Measurements from ENCODE around the gene GAB3.

The GAB3 gene

DNA sequence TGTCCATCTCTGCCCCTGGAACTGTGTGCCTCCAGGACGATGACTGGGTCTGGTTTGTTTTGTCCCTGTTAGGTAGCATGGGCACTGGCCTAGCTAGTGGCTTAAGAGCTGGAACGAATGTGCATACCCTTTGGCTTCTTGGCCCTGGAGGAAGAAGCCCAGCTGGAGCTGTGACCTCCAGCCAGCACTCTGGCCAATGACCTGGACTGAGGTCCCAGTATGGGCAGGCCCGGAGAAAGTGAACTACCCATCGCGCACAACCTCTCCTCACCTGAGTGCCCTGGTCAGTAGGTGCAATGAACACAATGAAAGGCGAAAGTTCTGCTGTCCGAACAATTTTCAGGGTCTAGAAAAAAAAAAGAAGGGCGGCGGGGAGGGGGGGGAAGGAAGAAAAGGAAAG lies 30.1 kb upstream of the GAB3 start:
- H3K36me3 ChIP-seq (ENCODE audit: control insufficient read depth, insufficient read depth, low read length): peaks cover 18% of the 10 kb centered on the region
- no peak overlapping the region for H3K4me3 ChIP-seq (ENCODE audit: low read depth, low read length)
- no peaks in the 10 kb centered on the region for H3K27me3 ChIP-seq (ENCODE audit: control insufficient read depth, insufficient read depth, low read length)
- H3K9ac ChIP-seq (ENCODE audit: low read depth, low read length): no peak overlapping the region
- peaks cover 50% of the 10 kb centered on the region for H3K9me3 ChIP-seq (ENCODE audit: control insufficient read depth, insufficient read depth, low read length)
- H3K4me1 ChIP-seq (ENCODE audit: control insufficient read depth, insufficient read depth, low read length): no peaks in the 10 kb centered on the region
- no peak overlapping the region for H3K27ac ChIP-seq (ENCODE audit: low read depth, low read length)

DNA sequence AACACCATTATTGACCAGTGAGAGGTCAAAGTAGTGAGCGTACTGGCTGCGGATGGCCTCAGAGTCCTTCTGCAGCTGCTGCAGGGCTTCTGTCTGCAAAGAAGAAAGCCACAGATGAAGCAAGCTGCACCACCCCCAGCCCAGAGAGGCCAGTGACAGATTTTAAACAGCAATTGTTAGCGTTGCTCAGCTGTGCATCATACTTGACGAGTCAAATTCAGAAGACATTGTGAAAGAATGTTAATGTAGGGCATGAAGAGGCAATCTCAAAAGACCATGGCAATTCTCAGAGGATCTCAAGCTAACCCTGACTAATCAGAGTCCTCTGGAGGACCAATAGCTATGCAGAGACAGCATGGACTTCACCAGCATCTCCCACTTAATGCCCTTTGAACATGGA lies 28.4 kb upstream of the GAB3 start:
- Histone ChIP-seq H3K27ac (ENCODE audit: low read depth, low read length) (no peak overlapping the region), H3K27me3 (ENCODE audit: control insufficient read depth, insufficient read depth, low read length) (no peaks in the 10 kb centered on the region), H3K36me3 (ENCODE audit: control insufficient read depth, insufficient read depth, low read length) (peaks cover 35% of the 10 kb centered on the region), H3K9me3 (ENCODE audit: control insufficient read depth, insufficient read depth, low read length) (peaks cover 54% of the 10 kb centered on the region), H3K9ac (ENCODE audit: low read depth, low read length) (no peak overlapping the region), H3K4me1 (ENCODE audit: control insufficient read depth, insufficient read depth, low read length) (no peaks in the 10 kb centered on the region), H3K4me3 (ENCODE audit: low read depth, low read length) (no peak overlapping the region)

DNA sequence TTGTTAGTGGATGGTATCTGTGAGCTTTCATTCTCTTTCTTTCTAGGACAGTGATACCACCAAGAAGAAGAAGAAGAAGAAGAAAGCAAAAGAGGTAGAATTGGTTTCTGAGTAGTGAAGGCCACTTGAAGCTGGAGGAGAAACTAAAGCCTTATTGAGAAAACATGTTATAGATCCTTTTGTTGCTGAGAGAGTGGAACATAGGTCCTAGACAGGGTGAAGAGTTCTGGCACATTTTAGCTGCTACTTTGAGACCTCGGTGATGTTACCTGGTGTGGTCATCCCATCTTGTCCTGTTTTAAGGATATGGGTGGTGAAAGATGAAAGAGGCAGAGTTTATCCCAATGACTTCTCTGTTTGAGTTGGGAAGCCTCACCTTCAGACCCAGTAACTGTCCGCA lies 25.9 kb upstream of the GAB3 start:
- no peak overlapping the region for H3K9ac ChIP-seq (ENCODE audit: low read depth, low read length)
- H3K36me3 ChIP-seq (ENCODE audit: control insufficient read depth, insufficient read depth, low read length): peaks cover 53% of the 10 kb centered on the region
- no peaks in the 10 kb centered on the region for H3K27me3 ChIP-seq (ENCODE audit: control insufficient read depth, insufficient read depth, low read length)
- H3K4me3 ChIP-seq (ENCODE audit: low read depth, low read length): no peak overlapping the region
- H3K9me3 ChIP-seq (ENCODE audit: control insufficient read depth, insufficient read depth, low read length): peaks cover 36% of the 10 kb centered on the region
- H3K27ac ChIP-seq (ENCODE audit: low read depth, low read length): no peak overlapping the region
- H3K4me1 ChIP-seq (ENCODE audit: control insufficient read depth, insufficient read depth, low read length): no peaks in the 10 kb centered on the region

DNA sequence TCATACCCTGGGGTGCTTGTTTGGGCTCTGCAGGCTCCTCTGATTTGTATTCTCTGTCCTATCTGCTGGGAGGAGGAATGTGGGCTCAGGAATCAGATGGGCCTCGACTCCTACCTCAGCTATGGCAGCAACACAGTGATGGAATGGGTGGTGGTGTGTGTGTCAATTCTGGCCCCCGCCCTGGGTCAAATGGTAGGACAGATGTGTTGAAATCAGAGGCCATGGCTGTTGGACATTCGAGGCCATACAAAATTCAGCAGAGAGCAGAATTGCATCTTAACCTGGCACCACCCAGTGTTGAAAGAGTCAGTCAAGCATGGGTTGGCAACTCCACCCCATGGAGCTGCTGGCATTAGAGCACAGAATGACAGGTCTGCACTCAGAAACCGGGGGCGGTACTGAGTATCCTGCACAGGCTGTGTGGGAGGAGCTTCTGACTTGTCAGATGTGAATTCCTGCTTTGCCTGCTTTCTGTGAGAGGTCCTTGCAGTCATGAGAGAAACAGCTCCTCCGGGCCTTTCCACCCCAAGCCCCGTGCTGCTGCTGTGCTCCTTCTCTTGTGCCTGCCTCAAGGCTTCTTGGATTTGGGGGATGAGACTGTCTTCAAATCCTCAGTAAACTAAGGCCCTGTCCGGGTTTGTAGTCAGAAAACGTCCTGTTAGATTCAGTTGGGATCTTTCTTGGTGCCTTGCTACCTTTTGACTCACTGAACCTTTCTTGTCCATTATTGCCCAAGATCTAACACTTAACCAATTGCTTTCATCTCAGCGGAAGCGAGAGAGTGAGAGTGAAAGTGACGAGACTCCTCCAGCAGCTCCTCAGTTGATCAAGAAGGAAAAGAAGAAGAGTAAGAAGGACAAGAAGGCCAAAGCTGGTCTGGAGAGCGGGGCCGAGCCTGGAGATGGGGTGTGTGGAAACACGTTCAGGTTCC lies 24.8 kb upstream of the GAB3 start:
- Histone ChIP-seq H3K27ac (ENCODE audit: low read depth, low read length) (no peak overlapping the region), H3K9ac (ENCODE audit: low read depth, low read length) (no peak overlapping the region), H3K4me3 (ENCODE audit: low read depth, low read length) (no peak overlapping the region), H3K27me3 (ENCODE audit: control insufficient read depth, insufficient read depth, low read length) (no peaks in the 10 kb centered on the region), H3K4me1 (ENCODE audit: control insufficient read depth, insufficient read depth, low read length) (no peaks in the 10 kb centered on the region), H3K36me3 (ENCODE audit: control insufficient read depth, insufficient read depth, low read length) (peaks cover 64% of the 10 kb centered on the region), H3K9me3 (ENCODE audit: control insufficient read depth, insufficient read depth, low read length) (peaks cover 32% of the 10 kb centered on the region)

DNA sequence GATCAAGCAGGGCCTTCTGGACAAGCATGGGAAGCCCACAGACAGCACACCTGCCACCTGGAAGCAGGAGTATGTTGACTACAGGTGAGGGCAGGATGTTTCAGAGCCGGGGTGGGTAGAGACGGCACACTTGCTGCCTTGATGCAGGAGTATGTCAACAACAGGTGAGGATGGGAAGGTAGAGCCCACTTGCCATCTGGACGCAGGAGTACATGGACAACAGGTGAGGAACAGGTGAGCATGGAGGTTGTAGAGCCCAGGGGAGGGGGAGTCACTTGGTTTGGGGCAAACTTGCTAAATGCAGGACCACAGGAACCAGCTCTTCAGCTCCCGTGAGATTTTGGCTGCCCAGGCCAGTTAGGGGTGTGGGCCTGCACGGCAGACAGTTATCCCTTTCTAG lies 23.7 kb upstream of the GAB3 start:
- Histone ChIP-seq H3K4me3 (ENCODE audit: low read depth, low read length) (no peak overlapping the region), H3K9ac (ENCODE audit: low read depth, low read length) (no peak overlapping the region), H3K4me1 (ENCODE audit: control insufficient read depth, insufficient read depth, low read length) (no peaks in the 10 kb centered on the region), H3K27ac (ENCODE audit: low read depth, low read length) (no peak overlapping the region), H3K9me3 (ENCODE audit: control insufficient read depth, insufficient read depth, low read length) (peaks cover 39% of the 10 kb centered on the region), H3K27me3 (ENCODE audit: control insufficient read depth, insufficient read depth, low read length) (no peaks in the 10 kb centered on the region), H3K36me3 (ENCODE audit: control insufficient read depth, insufficient read depth, low read length) (peaks cover 73% of the 10 kb centered on the region)

DNA sequence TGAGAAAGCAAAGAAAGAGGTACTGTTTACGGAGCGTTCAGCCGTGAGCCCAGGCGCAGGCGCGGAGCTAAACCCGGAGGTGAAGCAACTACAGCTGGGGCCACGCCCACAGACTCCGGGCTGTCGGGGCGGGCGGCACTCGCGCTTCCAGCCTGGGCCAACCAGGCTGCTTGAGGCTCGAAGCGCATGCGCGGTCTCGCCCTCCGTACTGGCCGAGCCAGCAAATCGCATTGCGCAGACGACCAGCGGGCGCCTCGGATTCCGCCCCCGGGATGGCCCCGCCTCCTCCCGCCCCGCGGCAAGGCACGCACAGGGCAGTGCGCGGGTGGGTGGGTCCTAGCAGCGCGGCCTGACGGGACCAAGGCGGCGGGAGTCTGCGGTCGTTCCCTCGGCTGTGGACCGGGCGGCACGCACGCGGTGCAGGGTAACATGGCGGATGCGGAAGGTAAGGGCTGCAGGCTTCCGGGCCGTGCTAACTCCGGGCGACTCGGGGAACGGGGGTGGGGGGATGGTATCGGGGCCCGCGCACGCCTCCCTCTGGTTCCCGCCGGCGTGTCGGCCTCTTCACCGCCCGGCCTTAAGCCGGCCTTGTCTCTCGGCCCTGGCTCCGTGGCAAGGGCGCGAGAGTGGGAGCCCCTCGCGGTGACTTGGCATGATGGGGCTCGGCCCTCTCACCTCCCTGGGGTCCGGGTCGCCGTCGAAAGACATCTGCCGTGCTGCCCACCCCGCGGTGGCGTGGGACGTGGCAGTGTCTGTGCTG lies 11.8 kb upstream of the GAB3 start, which contains the start of gene DKC1:
TSS of gene DKC1 (plus strand) at position 328 of the 760 bp plus-strand sequence. CDS start at position 430, 102 bp downstream.
- H3K4me1 ChIP-seq (ENCODE audit: control insufficient read depth, insufficient read depth, low read length): 0 out of 2 replicates have a peak, but pooled peaks cover 3% of the 10 kb centered on the region
- peaks cover 51% of the 10 kb centered on the region for H3K9me3 ChIP-seq (ENCODE audit: control insufficient read depth, insufficient read depth, low read length)
- peak within 1 kb of the TSS; percentile 80 for H3K27ac ChIP-seq (ENCODE audit: low read depth, low read length)
- no peaks in the 10 kb centered on the region for H3K27me3 ChIP-seq (ENCODE audit: control insufficient read depth, insufficient read depth, low read length)
- H3K4me3 ChIP-seq (ENCODE audit: low read depth, low read length): peak within 1 kb of the TSS; percentile 78
- peak within 1 kb of the TSS; percentile 91 for H3K9ac ChIP-seq (ENCODE audit: low read depth, low read length)
- peaks cover 33% of the 10 kb centered on the region for H3K36me3 ChIP-seq (ENCODE audit: control insufficient read depth, insufficient read depth, low read length)

DNA sequence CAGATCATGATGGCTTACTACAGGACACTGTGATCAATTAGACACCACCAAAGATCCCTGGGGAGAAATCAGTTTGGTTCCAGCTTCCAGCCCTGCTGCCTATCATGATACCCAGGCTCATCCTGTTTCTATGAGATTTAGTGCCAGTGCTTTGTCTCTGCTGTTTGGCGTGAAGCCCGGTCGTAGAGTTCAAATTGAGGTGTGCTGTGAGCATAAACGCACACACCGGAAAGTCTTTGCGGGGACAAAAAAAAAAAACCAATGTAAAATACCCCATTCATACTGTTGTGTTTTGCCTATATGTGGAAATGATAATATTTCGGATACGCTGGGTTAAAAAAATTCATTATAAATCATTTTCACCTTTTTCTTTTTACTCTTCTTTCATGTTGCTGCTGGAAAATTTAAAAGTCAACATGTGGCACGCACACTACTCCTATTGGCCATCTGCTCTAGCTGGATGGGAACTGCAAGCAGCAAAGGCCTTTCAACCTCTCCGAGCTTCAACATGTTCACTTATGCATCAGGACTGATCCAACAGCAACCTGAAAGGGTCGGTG lies 11.2 kb upstream of the GAB3 start:
- H3K4me1 ChIP-seq (ENCODE audit: control insufficient read depth, insufficient read depth, low read length): 0 out of 2 replicates have a peak, but pooled peaks cover 3% of the 10 kb centered on the region
- peak overlapping the region; percentile 78 for H3K4me3 ChIP-seq (ENCODE audit: low read depth, low read length)

DNA sequence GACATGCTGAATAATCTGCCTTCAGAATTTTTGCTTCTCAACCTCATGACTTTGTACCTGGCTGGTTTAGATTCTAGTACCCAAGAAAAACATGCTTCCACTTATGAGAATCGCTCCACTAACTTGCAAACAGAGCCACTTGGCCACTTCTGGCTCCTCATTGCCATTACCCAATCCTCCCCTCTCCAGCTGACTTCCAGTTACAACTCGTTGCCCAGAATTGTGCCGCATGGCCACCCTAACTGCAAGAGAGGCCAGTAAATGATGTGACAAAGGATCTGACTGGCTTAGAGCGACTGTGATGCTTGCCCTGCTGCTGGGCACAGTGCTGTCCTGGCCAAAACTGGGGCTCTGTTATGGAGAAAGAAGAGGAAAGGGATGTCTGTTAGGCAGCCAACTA lies 7.8 kb upstream of the GAB3 start:
- no peaks in the 10 kb centered on the region for H3K27me3 ChIP-seq (ENCODE audit: control insufficient read depth, insufficient read depth, low read length)
- H3K9me3 ChIP-seq (ENCODE audit: control insufficient read depth, insufficient read depth, low read length): peaks cover 36% of the 10 kb centered on the region
- H3K4me3 ChIP-seq (ENCODE audit: low read depth, low read length): no peak overlapping the region
- H3K4me1 ChIP-seq (ENCODE audit: control insufficient read depth, insufficient read depth, low read length): 0 out of 2 replicates have a peak, but pooled peaks cover 3% of the 10 kb centered on the region
- no peak overlapping the region for H3K27ac ChIP-seq (ENCODE audit: low read depth, low read length)
- no peak overlapping the region for H3K9ac ChIP-seq (ENCODE audit: low read depth, low read length)
- H3K36me3 ChIP-seq (ENCODE audit: control insufficient read depth, insufficient read depth, low read length): no peaks in the 10 kb centered on the region

More for the DNA sequence above, 11.2 kb upstream of the GAB3 start:
- Histone ChIP-seq H3K9me3 (ENCODE audit: control insufficient read depth, insufficient read depth, low read length) (peaks cover 46% of the 10 kb centered on the region), H3K27me3 (ENCODE audit: control insufficient read depth, insufficient read depth, low read length) (no peaks in the 10 kb centered on the region), H3K27ac (ENCODE audit: low read depth, low read length) (peak overlapping the region; percentile 80), H3K36me3 (ENCODE audit: control insufficient read depth, insufficient read depth, low read length) (peaks cover 27% of the 10 kb centered on the region), H3K9ac (ENCODE audit: low read depth, low read length) (no peak overlapping the region)

DNA sequence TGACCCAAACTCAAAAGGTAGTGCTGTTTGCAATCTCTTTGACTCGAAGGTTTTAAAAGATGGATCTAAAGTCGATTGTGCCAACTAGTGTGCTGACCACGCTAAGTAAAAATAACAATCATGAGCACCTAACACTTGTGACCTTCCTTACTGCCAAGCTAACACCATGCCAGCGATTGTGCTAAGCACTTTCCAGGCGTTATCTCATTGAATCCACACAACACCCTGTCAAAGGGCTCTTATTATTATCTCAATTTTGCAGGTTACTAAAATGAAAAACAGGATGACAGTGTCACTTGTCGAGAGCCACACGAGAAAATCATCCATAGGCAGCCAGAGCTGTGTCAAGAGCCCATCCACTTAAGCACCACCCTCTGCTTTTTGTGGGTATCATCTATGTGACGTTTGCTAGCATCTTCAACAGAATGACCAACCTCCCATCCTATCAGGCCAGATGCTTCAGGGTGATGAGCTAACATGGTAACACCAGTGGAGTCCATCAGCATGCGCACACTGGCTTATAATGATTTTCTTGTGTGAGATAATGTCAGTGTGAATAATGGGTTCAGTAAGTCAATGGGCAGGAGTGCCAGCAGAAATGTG lies 893 bp upstream of the GAB3 start:
- H3K4me1 ChIP-seq (ENCODE audit: control insufficient read depth, insufficient read depth, low read length): no peaks in the 10 kb centered on the region
- no peak overlapping the region for H3K27ac ChIP-seq (ENCODE audit: low read depth, low read length)
- no peak overlapping the region for H3K4me3 ChIP-seq (ENCODE audit: low read depth, low read length)
- no peaks in the 10 kb centered on the region for H3K36me3 ChIP-seq (ENCODE audit: control insufficient read depth, insufficient read depth, low read length)
- peaks cover 14% of the 10 kb centered on the region; the same call in 1 of the 2 replicates for H3K9me3 ChIP-seq (ENCODE audit: control insufficient read depth, insufficient read depth, low read length)
- H3K9ac ChIP-seq (ENCODE audit: low read depth, low read length): no peak overlapping the region
- H3K27me3 ChIP-seq (ENCODE audit: control insufficient read depth, insufficient read depth, low read length): peaks cover 38% of the 10 kb centered on the region

DNA sequence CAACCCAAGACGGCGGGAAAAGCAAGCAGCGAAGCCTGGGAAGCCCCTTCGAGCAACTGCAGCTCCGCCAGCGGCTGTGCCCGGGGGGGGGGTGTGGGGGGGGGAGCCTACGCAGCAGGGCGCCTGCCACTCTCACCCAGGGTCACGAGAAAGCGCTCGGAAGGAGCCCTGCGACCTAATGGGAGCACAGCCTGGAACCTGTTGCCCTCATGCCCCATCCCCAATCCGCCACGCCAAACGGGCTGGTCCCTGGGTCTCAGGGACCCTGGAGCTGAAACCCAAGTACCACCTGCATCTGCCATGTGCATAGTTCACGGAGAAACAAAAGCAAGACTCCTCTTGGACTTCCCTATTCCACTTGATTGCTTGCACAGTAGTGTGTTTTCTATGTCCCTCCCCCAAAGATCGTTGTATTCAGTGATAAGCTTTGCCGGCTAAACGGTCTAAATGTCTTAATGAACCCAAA lies 359 bp upstream of the GAB3 start:
- H3K36me3 ChIP-seq (ENCODE audit: control insufficient read depth, insufficient read depth, low read length): no peaks in the 10 kb centered on the region
- no peaks in the 10 kb centered on the region for H3K4me1 ChIP-seq (ENCODE audit: control insufficient read depth, insufficient read depth, low read length)
- H3K27ac ChIP-seq (ENCODE audit: low read depth, low read length): no peak overlapping the region
- H3K9ac ChIP-seq (ENCODE audit: low read depth, low read length): no peak overlapping the region
- H3K4me3 ChIP-seq (ENCODE audit: low read depth, low read length): peak overlapping the region; percentile 3; the same call in 1 of the 2 replicates
- H3K9me3 ChIP-seq (ENCODE audit: control insufficient read depth, insufficient read depth, low read length): peaks cover 13% of the 10 kb centered on the region; the same call in 1 of the 2 replicates
- peaks cover 38% of the 10 kb centered on the region for H3K27me3 ChIP-seq (ENCODE audit: control insufficient read depth, insufficient read depth, low read length)
